Measurements from ENCODE around the gene EEF1AKMT1.

GRCh38 chr13:20714563-20715329 is 59.0 kb downstream of the EEF1AKMT1 start:
- no peak for TF ChIP-seq POLR2AphosphoS5 (IDR thresholded peaks at IDR 0.05)
- no peak for TF ChIP-seq POLR2A (IDR thresholded peaks at IDR 0.05)

Data from suprapubic skin (tissue), 4 donors.